ENCODE measurements around the gene NHS.

The NHS gene

GRCh38 chrX:17380221-17380620 is 5.2 kb downstream of the NHS start:
- ATAC-seq (ENCODE audit: insufficient read depth, low read depth) (no peak), DNase-seq (no peak)
- no peak for TF ChIP-seq EZH2 (IDR thresholded peaks at IDR 0.05; ENCODE audit: borderline replicate concordance, low read depth, low read length, severe bottlenecking)
- TF ChIP-seq, protein P1, sequence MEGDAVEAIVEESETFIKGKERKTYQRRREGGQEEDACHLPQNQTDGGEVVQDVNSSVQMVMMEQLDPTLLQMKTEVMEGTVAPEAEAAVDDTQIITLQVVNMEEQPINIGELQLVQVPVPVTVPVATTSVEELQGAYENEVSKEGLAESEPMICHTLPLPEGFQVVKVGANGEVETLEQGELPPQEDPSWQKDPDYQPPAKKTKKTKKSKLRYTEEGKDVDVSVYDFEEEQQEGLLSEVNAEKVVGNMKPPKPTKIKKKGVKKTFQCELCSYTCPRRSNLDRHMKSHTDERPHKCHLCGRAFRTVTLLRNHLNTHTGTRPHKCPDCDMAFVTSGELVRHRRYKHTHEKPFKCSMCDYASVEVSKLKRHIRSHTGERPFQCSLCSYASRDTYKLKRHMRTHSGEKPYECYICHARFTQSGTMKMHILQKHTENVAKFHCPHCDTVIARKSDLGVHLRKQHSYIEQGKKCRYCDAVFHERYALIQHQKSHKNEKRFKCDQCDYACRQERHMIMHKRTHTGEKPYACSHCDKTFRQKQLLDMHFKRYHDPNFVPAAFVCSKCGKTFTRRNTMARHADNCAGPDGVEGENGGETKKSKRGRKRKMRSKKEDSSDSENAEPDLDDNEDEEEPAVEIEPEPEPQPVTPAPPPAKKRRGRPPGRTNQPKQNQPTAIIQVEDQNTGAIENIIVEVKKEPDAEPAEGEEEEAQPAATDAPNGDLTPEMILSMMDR (IDR thresholded peaks at IDR 0.05; ENCODE audit: borderline replicate concordance, extremely low read depth, low read length, poor library complexity, severe bottlenecking) = no peak
- Histone ChIP-seq H4K20me1 (ENCODE audit: insufficient read depth, low read length) (no peaks in the 10 kb centered on the region), H3K36me3 (ENCODE audit: insufficient read depth, low read length) (no peaks in the 10 kb centered on the region), H3K27ac (ENCODE audit: low read length) (no peak overlapping the region), H3K27me3 (ENCODE audit: insufficient read depth, low read length, poor library complexity) (no peaks in the 10 kb centered on the region), H3K79me2 (ENCODE audit: insufficient read depth, low read length) (no peaks in the 10 kb centered on the region), H3K4me1 (ENCODE audit: insufficient read depth, low read length) (no peaks in the 10 kb centered on the region), H3K4me3 (ENCODE audit: low read depth in 1 of 2, low read length in 2 of 2) (no peak overlapping the region), H2AFZ (ENCODE audit: low read depth, low read length) (no peak overlapping the region), H3K9ac (ENCODE audit: low read depth, low read length) (no peak overlapping the region), H3K4me2 (ENCODE audit: insufficient read depth, low read length) (no peak overlapping the region), H3K9me3 (ENCODE audit: insufficient read depth, low read length, severe bottlenecking) (no peaks in the 10 kb centered on the region)

GRCh38 chrX:17390419-17390850 is 15.4 kb downstream of the NHS start:
- DNase-seq (no peak), ATAC-seq (ENCODE audit: insufficient read depth, low read depth) (no peak)
- H3K36me3 ChIP-seq (ENCODE audit: insufficient read depth, low read length) = no peaks in the 10 kb centered on the region
- no peaks in the 10 kb centered on the region for H3K27me3 ChIP-seq (ENCODE audit: insufficient read depth, low read length, poor library complexity)
- TF ChIP-seq, protein P1 (IDR thresholded peaks at IDR 0.05; ENCODE audit: borderline replicate concordance, extremely low read depth, low read length, poor library complexity, severe bottlenecking) = no peak
- no peak for TF ChIP-seq EZH2 (IDR thresholded peaks at IDR 0.05; ENCODE audit: borderline replicate concordance, low read depth, low read length, severe bottlenecking)
- no peak overlapping the region for H2AFZ ChIP-seq (ENCODE audit: low read depth, low read length)
- H3K4me2 ChIP-seq (ENCODE audit: insufficient read depth, low read length) = no peak overlapping the region
- no peaks in the 10 kb centered on the region for H3K9me3 ChIP-seq (ENCODE audit: insufficient read depth, low read length, severe bottlenecking)
- no peak overlapping the region for H3K4me3 ChIP-seq (ENCODE audit: low read depth in 1 of 2, low read length in 2 of 2)
- H3K27ac ChIP-seq (ENCODE audit: low read length) = no peak overlapping the region
- no peaks in the 10 kb centered on the region for H3K79me2 ChIP-seq (ENCODE audit: insufficient read depth, low read length)
- H3K9ac ChIP-seq (ENCODE audit: low read depth, low read length) = no peak overlapping the region
- H3K4me1 ChIP-seq (ENCODE audit: insufficient read depth, low read length) = no peaks in the 10 kb centered on the region
- no peaks in the 10 kb centered on the region for H4K20me1 ChIP-seq (ENCODE audit: insufficient read depth, low read length)

- TF ChIP-seq, protein P1 (IDR thresholded peaks at IDR 0.05; ENCODE audit: borderline replicate concordance, extremely low read depth, low read length, poor library complexity, severe bottlenecking) = no peak
- TF ChIP-seq EZH2 (IDR thresholded peaks at IDR 0.05; ENCODE audit: borderline replicate concordance, low read depth, low read length, severe bottlenecking) = no peak
- no peaks in the 10 kb centered on the region for H3K79me2 ChIP-seq (ENCODE audit: insufficient read depth, low read length)
- DNase-seq = no peak
These were observed 20.2 kb downstream of the NHS start for GRCh38 chrX:17395154-17395553.

DNA sequence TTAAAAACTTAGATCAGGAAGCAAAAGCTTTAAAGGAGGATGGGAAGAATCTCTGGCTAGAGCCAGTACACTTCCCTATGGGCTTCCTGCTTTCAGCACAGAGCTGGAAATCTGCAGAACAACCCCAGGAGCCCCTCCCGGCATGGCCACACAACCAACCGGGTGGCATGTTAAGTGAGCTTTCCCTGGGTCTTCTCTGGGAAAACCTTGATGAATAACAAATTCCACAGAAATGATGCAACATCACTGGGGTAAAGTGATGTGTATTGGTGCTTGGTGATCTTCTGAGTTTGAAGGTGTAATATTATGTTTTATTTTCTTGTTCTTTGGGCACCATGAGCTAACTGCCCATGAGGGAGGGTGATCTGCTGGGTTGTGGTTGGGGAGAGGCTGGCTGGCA is 22.1 kb downstream of the NHS start:
- DNase-seq = no peak
- Histone ChIP-seq H3K9me3 (ENCODE audit: insufficient read depth, low read length, severe bottlenecking) (no peaks in the 10 kb centered on the region), H3K4me1 (ENCODE audit: insufficient read depth, low read length) (no peaks in the 10 kb centered on the region), H4K20me1 (ENCODE audit: insufficient read depth, low read length) (no peaks in the 10 kb centered on the region), H3K27ac (ENCODE audit: low read length) (no peak overlapping the region), H3K36me3 (ENCODE audit: insufficient read depth, low read length) (no peaks in the 10 kb centered on the region), H2AFZ (ENCODE audit: low read depth, low read length) (no peak overlapping the region), H3K79me2 (ENCODE audit: insufficient read depth, low read length) (no peaks in the 10 kb centered on the region), H3K4me3 (ENCODE audit: low read depth in 1 of 2, low read length in 2 of 2) (no peak overlapping the region), H3K4me2 (ENCODE audit: insufficient read depth, low read length) (no peak overlapping the region), H3K27me3 (ENCODE audit: insufficient read depth, low read length, poor library complexity) (no peaks in the 10 kb centered on the region), H3K9ac (ENCODE audit: low read depth, low read length) (no peak overlapping the region)
- no peak for TF ChIP-seq EZH2 (IDR thresholded peaks at IDR 0.05; ENCODE audit: borderline replicate concordance, low read depth, low read length, severe bottlenecking)
- TF ChIP-seq, protein P1 (IDR thresholded peaks at IDR 0.05; ENCODE audit: borderline replicate concordance, extremely low read depth, low read length, poor library complexity, severe bottlenecking) = no peak
- no peak for ATAC-seq (ENCODE audit: insufficient read depth, low read depth)

More at GRCh38 chrX:17395154-17395553, 20.2 kb downstream of the NHS start:
- no peak overlapping the region for H3K4me3 ChIP-seq (ENCODE audit: low read depth in 1 of 2, low read length in 2 of 2)
- no peak overlapping the region for H3K4me2 ChIP-seq (ENCODE audit: insufficient read depth, low read length)
- no peaks in the 10 kb centered on the region for H3K4me1 ChIP-seq (ENCODE audit: insufficient read depth, low read length)
- no peaks in the 10 kb centered on the region for H3K27me3 ChIP-seq (ENCODE audit: insufficient read depth, low read length, poor library complexity)
- no peak overlapping the region for H2AFZ ChIP-seq (ENCODE audit: low read depth, low read length)
- H3K36me3 ChIP-seq (ENCODE audit: insufficient read depth, low read length) = no peaks in the 10 kb centered on the region
- H3K27ac ChIP-seq (ENCODE audit: low read length) = no peak overlapping the region
- no peak for ATAC-seq (ENCODE audit: insufficient read depth, low read depth)
- no peak overlapping the region for H3K9ac ChIP-seq (ENCODE audit: low read depth, low read length)
- no peaks in the 10 kb centered on the region for H4K20me1 ChIP-seq (ENCODE audit: insufficient read depth, low read length)
- no peaks in the 10 kb centered on the region for H3K9me3 ChIP-seq (ENCODE audit: insufficient read depth, low read length, severe bottlenecking)
